Neural cell (in vitro differentiated cells): Measurements from ENCODE around the gene DMXL1. TPM values are rescaled to one million over a fixed set of nuclear protein-coding genes. Genes with fewer than 3 reads are reported as not detected.
"Not testable (repeated sequence)": the region's sequence is repeated elsewhere in the genome, so short reads cannot be mapped to it uniquely, and the experiment has no call there.

Experiments
- H2AFZ ChIP-seq: fragments of 200-600, 300-800 bp; sonication (generic), shearing (Covaris generic); 2 replicates; pipeline ENCODE4 v1.6.0; 2014; ENCODE audit warnings: low read depth, mild to moderate bottlenecking, antibody characterized with exemption, low read length, moderate library complexity
- H3F3A ChIP-seq: fragments of 200-600 bp; shearing (Covaris generic); 2 replicates; pipeline ENCODE4 v1.6.1; 2016; ENCODE audit warnings: mild to moderate bottlenecking, moderate library complexity, mixed read lengths, antibody characterized with exemption, low read length; ENCODE audit not compliant: insufficient read depth, poor library complexity, severe bottlenecking
- H3K27ac ChIP-seq: fragments of 200-600, 300-800 bp; sonication (generic), shearing (Covaris generic); 2 replicates; pipeline ENCODE4 v1.5.1; 2014; ENCODE audit warnings: mild to moderate bottlenecking, low read length, moderate library complexity
- H3K27me3 ChIP-seq: fragments of 300-800, 200-600 bp; sonication (generic), shearing (Covaris generic); 2 replicates; pipeline ENCODE4 v1.6.0; 2014; ENCODE audit warnings: mild to moderate bottlenecking, low read depth, low read length, moderate library complexity; ENCODE audit not compliant: insufficient read depth
- H3K36me3 ChIP-seq: fragments of 300-800, 200-600 bp; sonication (generic), shearing (Covaris generic); 2 replicates; pipeline ENCODE4 v1.5.1; 2014; ENCODE audit warnings: mild to moderate bottlenecking, antibody characterized with exemption, low read length, moderate library complexity; ENCODE audit not compliant: insufficient read depth
- H3K4me2 ChIP-seq: fragments of 300-800, 200-600 bp; sonication (generic), shearing (Covaris generic); 2 replicates; pipeline ENCODE4 v1.6.0; 2014; ENCODE audit warnings: mild to moderate bottlenecking, low read length
- H3K4me3 ChIP-seq: fragments of 300-800, 200-600 bp; sonication (generic), shearing (Covaris generic); 2 replicates; pipeline ENCODE4 v1.5.1; 2014; ENCODE audit warnings: mild to moderate bottlenecking, low read length, moderate library complexity
- H3K79me2 ChIP-seq: fragments of 200-600 bp; shearing (Covaris generic); replicated peaks from 2 replicates; pipeline ENCODE4 v1.6.0; 2014; ENCODE audit warnings: mild to moderate bottlenecking, low read length, moderate library complexity; ENCODE audit not compliant: insufficient read depth
- H3K9ac ChIP-seq: fragments of 300-800, 200-600 bp; sonication (generic), shearing (Covaris generic); 2 replicates; pipeline ENCODE4 v1.6.1; 2016; ENCODE audit warnings: mild to moderate bottlenecking, low read length, mixed read lengths
- H3K9me2 ChIP-seq: fragments of 200-600 bp; shearing (Covaris generic); 2 replicates; pipeline ENCODE4 v1.6.1; 2016; ENCODE audit warnings: mild to moderate bottlenecking, low read length, mixed read lengths; ENCODE audit not compliant: insufficient read depth
- H3K9me3 ChIP-seq: fragments of 200-600, 300-800 bp; sonication (generic), shearing (Covaris generic); 2 replicates; pipeline ENCODE4 v1.6.1; 2016; ENCODE audit warnings: mild to moderate bottlenecking, mixed run types, low read length, moderate library complexity, mixed read lengths
- H4K20me1 ChIP-seq: fragments of 200-600 bp; shearing (Covaris generic); 2 replicates; pipeline ENCODE4 v1.6.1; 2016; ENCODE audit warnings: mild to moderate bottlenecking, mixed run types; ENCODE audit not compliant: insufficient read depth
- CTCF ChIP-seq: fragments of 450-650 bp; IDR thresholded peaks from 2 replicates; pipeline ENCODE4 v1.5.1; 2014; ENCODE audit warnings: antibody characterized with exemption, mild to moderate bottlenecking, moderate library complexity; ENCODE audit not compliant: poor library complexity, severe bottlenecking
- EP300 ChIP-seq: fragments of 450-650 bp; conservative IDR thresholded peaks from 2 replicates; pipeline ENCODE4 v1.6.1; 2014; ENCODE audit warnings: antibody characterized with exemption, mild to moderate bottlenecking, moderate library complexity; ENCODE audit not compliant: poor library complexity, severe bottlenecking
- EZH2 ChIP-seq: fragments of 200-600, 300-800 bp; shearing (Covaris generic), sonication (generic); IDR thresholded peaks from 2 replicates; pipeline ENCODE4 v1.6.1; 2014; ENCODE audit warnings: antibody characterized with exemption, low read length, borderline replicate concordance, mild to moderate bottlenecking; ENCODE audit not compliant: insufficient read depth, poor library complexity, severe bottlenecking
- MXI1 ChIP-seq: fragments of 450-650 bp; conservative IDR thresholded peaks from 2 replicates; pipeline ENCODE4 v1.6.1; 2014; ENCODE audit warnings: antibody characterized with exemption, mild to moderate bottlenecking; ENCODE audit not compliant: poor library complexity, severe bottlenecking
- POLR2AphosphoS5 ChIP-seq: IDR thresholded peaks from 2 replicates; pipeline ENCODE4 v1.6.1; 2012
- RAD21 ChIP-seq: fragments of 450-650 bp; conservative IDR thresholded peaks from 2 replicates; pipeline ENCODE4 v1.6.1; 2014; ENCODE audit warnings: antibody characterized with exemption, mild to moderate bottlenecking, moderate library complexity
- REST ChIP-seq: IDR thresholded peaks from 2 replicates; pipeline ENCODE4 v1.6.1; 2012; ENCODE audit warnings: borderline replicate concordance
- SMC3 ChIP-seq: fragments of 450-650 bp; conservative IDR thresholded peaks from 2 replicates; pipeline ENCODE4 v1.6.1; 2014; ENCODE audit warnings: antibody characterized with exemption, mild to moderate bottlenecking, moderate library complexity; ENCODE audit not compliant: poor library complexity
- TAF1 ChIP-seq: IDR thresholded peaks from 2 replicates; pipeline ENCODE4 v1.6.1; 2012; ENCODE audit warnings: low read depth
- polyA plus RNA-seq: library from polyadenylated mRNA; depleted of rRNA; stranded (reverse); fragments of >200 nt; gene quantifications from 2 replicates; pipeline ENCODE4 v1.2.3, GENCODE V29; 2014

DMXL1 gene
- polyA plus RNA-seq, 1 donor from 2014 or later = 46.9 TPM

GRCh38 chr5:119074419-119074818, 3.5 kb downstream of the DMXL1 start:
- no peak overlapping the region for H3K9ac ChIP-seq
- H3K36me3 ChIP-seq = no peaks in the 10 kb centered on the region
- H3K4me2 ChIP-seq = no peak overlapping the region
- H3K4me3 ChIP-seq = no peak overlapping the region
- H3F3A ChIP-seq = no peaks in the 10 kb centered on the region
- no peaks in the 10 kb centered on the region for H3K9me3 ChIP-seq
- TF ChIP-seq SMC3 (no peak), TAF1 (no peak)
- H3K79me2 ChIP-seq = peaks cover 21% of the 10 kb centered on the region
- no peaks in the 10 kb centered on the region for H4K20me1 ChIP-seq
- no peak overlapping the region for H2AFZ ChIP-seq
- no peaks in the 10 kb centered on the region for H3K9me2 ChIP-seq
- no peaks in the 10 kb centered on the region for H3K27me3 ChIP-seq
- H3K27ac ChIP-seq = no peak overlapping the region

GRCh38 chr5:119075269-119075668, 4.4 kb downstream of the DMXL1 start:
- H3F3A ChIP-seq, H4K20me1 ChIP-seq, H3K27me3 ChIP-seq, H3K4me2 ChIP-seq, H3K36me3 ChIP-seq, H3K9me2 ChIP-seq, H3K9ac ChIP-seq, H3K9me3 ChIP-seq, H3K27ac ChIP-seq, H2AFZ ChIP-seq, H3K4me3 ChIP-seq: not testable (repeated sequence)
- peaks cover 21% of the 10 kb centered on the region for H3K79me2 ChIP-seq

GRCh38 chr5:119076080-119076479, 5.2 kb downstream of the DMXL1 start:
- no peaks in the 10 kb centered on the region for H3K9me3 ChIP-seq
- no peaks in the 10 kb centered on the region for H3K9me2 ChIP-seq
- no peak overlapping the region for H3K4me3 ChIP-seq
- no peak overlapping the region for H2AFZ ChIP-seq
- H3F3A ChIP-seq = no peaks in the 10 kb centered on the region
- no peak overlapping the region for H3K4me2 ChIP-seq
- no peaks in the 10 kb centered on the region for H3K27me3 ChIP-seq
- no peak for TF ChIP-seq CTCF
- TF ChIP-seq SMC3 = no peak
- no peak for TF ChIP-seq RAD21
- TF ChIP-seq POLR2AphosphoS5 = no peak
- no peak for TF ChIP-seq EP300
- TF ChIP-seq TAF1 = no peak
- no peak for TF ChIP-seq EZH2
- TF ChIP-seq MXI1 = no peak
- TF ChIP-seq REST = no peak
- no peaks in the 10 kb centered on the region for H3K36me3 ChIP-seq
- no peak overlapping the region for H3K27ac ChIP-seq
- no peak overlapping the region for H3K9ac ChIP-seq
- H3K79me2 ChIP-seq = peaks cover 21% of the 10 kb centered on the region
- H4K20me1 ChIP-seq = no peaks in the 10 kb centered on the region
